Activated gamma-delta T cell (primary cell): Measurements from ENCODE around the gene ZNF616.

Experiments
- DNase-seq: peaks from one replicate; lab custom pipeline; 2025; lab: John Stamatoyannopoulos, UW
- total RNA-seq, 2 donors: gene quantifications; one replicate each; lab custom pipeline; 2026; lab: John Stamatoyannopoulos, UW

The ZNF616 gene
- 32.1 to 42.1 reads per million in 2 donors for total RNA-seq

- DNase-seq = peak; percentile 43
Measured at GRCh38 chr19:52139252-52140031, at the start of gene ZNF616. Gene ZNF616, minus strand, starts transcription at chr19:52139938. Its CDS starts 9,426 bp downstream, at chr19:52130512.

DNA sequence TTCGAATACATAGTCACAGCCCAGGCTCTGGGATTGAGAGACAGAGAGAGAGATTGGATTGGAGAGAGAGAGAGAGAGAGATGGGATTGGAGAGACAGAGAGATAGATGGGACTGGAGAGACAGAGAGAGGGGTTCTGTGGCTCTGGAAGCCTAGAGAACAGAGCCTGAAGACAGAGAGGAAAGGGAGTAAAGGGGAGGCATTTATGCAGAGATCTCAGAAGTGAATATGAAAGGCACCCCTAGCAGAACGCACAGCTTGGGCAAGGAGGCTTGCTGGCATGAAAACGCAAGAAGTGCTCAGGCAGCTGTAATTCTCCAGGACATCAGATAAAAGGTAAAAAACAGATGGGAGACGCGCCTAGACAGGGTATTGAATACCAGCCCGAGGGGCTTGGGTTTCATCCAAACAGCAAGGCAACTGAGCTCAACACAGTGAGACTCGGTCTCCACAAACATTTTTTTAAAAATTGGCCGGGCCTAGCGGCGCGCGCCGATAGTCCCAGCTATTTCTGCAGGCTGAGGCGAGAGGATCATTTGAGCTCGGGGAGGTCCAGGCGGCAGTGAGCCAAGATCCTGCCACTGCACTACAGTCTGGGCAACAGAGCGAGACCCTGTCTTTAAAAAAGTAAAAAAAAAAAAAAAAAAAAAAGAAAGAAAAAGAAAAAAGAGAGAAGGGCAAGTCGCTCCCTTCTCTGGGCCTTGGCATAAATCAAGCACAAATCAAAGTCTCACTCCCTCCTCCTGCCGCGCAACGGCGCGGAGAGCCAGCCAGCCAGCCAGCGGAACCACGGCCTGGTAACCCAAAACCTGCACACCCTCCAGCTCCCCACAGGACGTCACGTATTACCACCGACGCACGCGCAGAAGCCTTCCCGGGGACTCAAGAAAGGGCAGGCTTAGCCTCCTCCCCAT lies 49.3 kb upstream of the ZNF616 start:
- peak; percentile 87 for DNase-seq

GRCh38 chr19:52187407-52187806 lies 47.7 kb upstream of the ZNF616 start:
- DNase-seq = no peak

- DNase-seq = no peak
Measured at GRCh38 chr19:52176574-52176973, 36.8 kb upstream of the ZNF616 start.

DNA sequence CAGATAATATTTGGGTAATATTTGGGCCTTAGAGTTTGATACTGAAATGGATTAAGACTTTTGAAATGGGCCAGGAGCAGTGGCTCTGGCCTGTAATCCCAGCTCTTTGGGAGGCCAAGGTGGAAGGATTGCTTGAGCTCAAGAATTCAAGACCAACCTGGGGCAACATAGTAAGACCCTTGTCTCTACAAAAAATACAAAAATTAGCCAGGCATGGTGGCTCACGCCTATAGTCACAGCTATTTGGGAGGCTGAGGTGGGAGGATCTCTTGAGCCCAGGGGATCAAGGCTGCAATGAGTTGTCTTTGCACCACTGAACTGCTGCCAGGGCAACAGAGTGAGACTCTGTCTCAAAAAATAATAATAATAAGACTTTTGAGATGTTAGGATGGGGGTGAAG lies 32.6 kb upstream of the ZNF616 start:
- DNase-seq = no peak

DNA sequence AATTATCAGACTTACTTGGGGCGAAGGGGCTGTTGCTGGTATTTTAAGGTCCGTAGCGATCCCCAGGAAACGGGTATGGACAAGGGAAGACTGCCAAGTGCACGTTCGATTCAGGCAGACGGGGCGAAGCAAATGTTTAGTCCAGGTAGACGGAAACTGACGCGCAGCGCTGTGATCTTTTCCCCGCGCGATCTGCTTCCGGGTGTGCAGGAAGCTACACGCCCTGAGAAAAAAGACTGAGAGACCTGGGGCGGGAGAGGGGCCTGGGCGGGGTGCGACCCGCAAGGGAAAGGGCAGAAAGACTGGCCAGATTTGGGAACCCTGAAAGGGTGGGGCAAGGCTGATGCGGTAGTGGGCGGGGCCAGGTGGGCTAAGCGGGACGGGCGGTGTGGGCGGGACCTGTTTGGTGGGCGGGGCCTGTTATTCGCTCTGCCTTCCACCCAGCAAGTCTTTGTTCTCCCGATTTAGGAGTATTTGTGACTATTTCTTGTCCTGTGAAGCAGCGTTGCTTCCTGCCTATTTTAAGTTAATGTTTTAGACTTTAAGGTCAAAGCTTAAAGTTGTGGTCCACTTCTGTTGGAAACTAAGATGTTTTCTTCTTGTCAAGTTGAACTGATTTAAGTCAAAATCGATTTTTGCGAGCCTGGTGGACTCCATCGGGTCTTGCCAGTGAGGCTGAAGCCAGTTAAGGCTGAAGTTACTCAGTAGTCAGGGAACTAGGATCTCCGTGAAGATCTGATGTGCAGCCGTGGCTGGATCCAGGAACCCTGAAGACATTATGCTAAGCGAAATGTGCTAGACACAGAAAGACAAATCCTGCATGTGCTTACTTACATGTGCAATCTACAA lies 31.8 kb upstream of the ZNF616 start, which contains the start of gene ZNF836:
Gene ZNF836 (minus strand): TSS at position 301 of the 849 bp plus-strand sequence. CDS start 3,549 bp downstream, outside the sequence.
- DNase-seq = peak; percentile 72

DNA sequence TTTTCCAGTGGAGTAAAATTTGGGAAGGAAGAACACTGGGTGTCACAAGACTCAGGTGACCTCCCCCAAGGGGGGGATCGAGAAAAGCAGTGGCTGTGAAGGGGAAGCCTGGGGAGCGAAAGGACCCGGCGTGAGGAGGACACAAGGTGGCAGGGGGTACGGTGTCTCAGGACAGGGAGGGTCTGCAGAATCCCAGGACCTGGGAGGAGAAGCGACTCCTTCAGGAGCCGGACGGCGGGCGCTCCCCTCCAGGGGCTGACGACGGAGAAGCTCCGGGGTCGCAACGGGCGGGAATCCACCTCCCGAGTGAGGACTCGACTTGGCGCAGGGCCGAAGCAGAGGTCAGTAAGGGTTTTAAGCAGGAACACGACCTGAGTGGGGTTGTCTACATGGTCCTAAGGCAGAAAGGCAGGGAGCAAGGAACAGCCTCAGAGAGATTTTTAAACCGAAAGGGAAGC lies 31.2 kb upstream of the ZNF616 start:
- no peak for DNase-seq

GRCh38 chr19:52170304-52170703 lies 30.6 kb upstream of the ZNF616 start:
- DNase-seq = no peak

- no peak for DNase-seq
Measured at GRCh38 chr19:52155596-52156359, 16.0 kb upstream of the ZNF616 start.

- no peak for DNase-seq
Measured at GRCh38 chr19:52148256-52148655, 8.5 kb upstream of the ZNF616 start.

DNA sequence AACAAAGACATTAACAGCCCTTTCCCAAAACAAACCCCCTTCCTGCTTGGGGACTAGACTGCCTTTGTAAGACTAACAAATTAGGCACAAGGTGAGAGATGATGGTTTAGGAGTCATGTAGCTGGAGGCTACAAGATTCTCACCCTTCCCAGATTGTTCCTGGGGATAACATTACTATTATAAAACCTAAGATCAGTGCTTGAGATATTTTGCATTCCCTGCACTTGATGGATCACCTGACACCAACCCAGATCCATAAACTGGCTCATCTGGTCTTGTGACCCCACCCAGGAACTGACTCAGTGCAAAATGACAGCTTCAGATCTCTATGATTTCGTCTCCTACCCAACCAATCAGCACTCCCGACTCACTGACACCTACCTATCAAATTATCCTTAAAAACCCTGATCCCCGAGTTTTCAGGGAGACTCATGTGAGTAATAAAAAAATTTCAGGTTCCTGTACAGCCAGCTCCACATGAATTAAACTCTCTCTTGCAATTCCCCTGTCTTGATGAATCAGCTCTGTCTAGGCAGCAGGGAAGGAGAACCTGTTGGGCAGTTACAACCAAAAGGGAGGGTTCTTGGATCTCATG lies 2.4 kb upstream of the ZNF616 start:
- DNase-seq = no peak

- no peak for DNase-seq
Measured at GRCh38 chr19:52141203-52141602, 1.5 kb upstream of the ZNF616 start.

DNA sequence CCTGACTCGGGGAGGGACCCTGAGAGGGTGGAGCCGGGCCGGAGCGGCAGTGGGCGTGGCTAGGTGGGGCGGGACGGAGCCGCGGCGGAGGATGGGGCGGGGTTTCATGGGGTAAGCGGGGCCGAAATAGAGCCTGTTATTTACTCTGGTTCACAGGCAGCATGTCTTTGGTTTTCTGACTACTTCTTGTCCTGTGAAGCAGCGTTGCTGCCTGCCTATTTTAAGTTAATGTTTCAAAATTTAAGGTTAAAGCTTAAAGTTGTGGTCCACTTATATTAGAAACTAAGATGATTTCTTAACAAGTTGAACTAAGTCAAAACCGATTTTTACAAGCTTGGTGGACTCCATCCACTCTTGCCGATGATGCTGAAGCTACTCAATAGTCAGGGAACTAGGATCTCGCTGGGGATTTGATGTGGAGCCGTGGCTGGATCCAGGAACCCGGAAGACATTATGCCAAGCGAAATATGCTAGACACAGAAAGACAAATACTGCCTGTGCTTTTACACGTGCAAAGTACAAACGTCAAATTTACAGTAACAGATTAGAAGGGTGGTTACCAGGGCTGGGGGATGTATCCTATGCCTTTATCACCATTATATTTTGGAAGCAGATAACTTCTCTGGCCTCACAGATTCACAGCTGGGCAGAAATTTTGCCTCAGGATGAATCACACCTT lies 433 bp upstream of the ZNF616 start:
- peak; percentile 92 for DNase-seq

DNA sequence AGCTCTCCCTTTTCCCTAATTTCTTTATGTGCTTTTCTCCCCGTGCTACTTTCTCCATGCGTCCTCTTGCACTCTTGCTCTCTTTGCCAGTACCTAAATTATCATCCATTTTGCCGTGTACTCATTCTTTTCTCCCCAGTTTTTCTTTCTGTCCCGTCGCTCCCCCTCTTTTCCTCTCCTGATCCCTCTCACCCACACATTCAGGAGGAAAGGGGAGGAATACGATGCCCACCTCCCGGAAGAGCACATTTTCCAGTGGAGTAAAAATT lies 821 bp downstream of the ZNF616 start:
- DNase-seq = no peak

- no peak for DNase-seq
Measured at GRCh38 chr19:52138278-52138982, 1.3 kb downstream of the ZNF616 start.

GRCh38 chr19:52120286-52120685 lies 19.5 kb downstream of the ZNF616 start:
- no peak for DNase-seq

GRCh38 chr19:52115526-52116053 lies 24.1 kb downstream of the ZNF616 start:
- no peak for DNase-seq

DNA sequence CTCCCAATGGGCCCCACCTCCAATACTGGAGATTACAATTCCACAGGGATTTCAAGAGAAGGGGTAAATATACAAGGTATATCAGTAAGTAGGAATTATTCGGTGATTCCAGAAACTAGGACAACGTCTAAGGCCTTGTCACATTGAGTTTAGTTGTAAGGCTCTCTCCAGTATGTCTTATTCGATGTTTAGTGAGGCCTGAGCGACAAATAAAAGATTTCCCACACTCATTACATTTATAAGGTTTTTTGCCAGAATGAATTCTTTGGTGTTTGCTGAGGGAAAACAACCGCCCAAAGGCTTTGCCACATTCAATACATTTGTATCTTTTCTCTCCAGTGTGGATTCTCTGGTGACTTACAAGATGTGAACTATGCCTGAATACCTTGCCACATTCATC lies 25.0 kb downstream of the ZNF616 start:
- no peak for DNase-seq

- no peak for DNase-seq
Measured at GRCh38 chr19:52112624-52113023, 27.1 kb downstream of the ZNF616 start.
